Measurements from ENCODE around the gene FYN. TPM values are rescaled to one million over a fixed set of nuclear protein-coding genes. Genes with fewer than 3 reads are reported as not detected.

Gene FYN
- total and polyA plus RNA-seq, 2 of the 8 experiments (the other 6 are each of a cell fraction or from before 2014, with no cell fraction given), result 46.8 to 97.2 TPM

DNA sequence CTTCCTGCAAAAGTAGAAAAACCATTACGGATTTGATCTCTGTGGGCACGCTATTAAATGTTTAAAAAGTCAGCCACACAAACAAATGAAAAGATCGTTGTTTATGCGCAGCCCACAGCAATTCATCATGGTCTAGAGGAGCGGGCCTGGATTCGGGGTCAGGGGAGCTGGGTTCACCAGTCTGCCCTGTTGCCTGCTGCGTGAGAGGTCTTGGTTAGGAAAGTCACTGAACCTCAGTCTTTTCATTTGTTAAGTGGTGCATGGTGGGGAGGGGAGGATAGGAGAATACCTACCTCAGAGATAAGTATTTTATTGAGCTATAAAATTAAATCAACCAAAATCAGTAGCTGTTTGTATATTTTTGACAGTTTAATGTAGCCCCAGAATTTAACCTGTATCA, 47.3 kb upstream of the FYN start (continued):
- TF ChIP-seq YY1 (IDR thresholded peaks at IDR 0.05; ENCODE audit: low read depth, low read length), result no peak
